Esophagus squamous epithelium (tissue), 4 donors: Measurements from ENCODE around the gene SIAE.

Source experiments
- CTCF ChIP-seq, 6 experiments: fragments of 450-650 bp in 4 of 6; fragments of 200-600 bp in 2 of 6; sonication (generic) in 2 of 6; IDR thresholded peaks; one replicate each; pipeline ENCODE4 v1.5.1; 2016 to 2019; ENCODE audit warnings: antibody characterized with exemption in 6 of 6, mild to moderate bottlenecking in 4 of 6, moderate library complexity in 4 of 6
- POLR2A ChIP-seq, 4 donors: fragments of 450-650 bp; IDR thresholded peaks; one replicate each; pipeline ENCODE4 v1.6.1; 2017; ENCODE audit warnings: antibody characterized with exemption in 4 of 4, mild to moderate bottlenecking in 4 of 4, moderate library complexity in 3 of 4

GRCh38 chr11:124661553-124661952 lies 12.0 kb downstream of the SIAE start:
- TF ChIP-seq CTCF (IDR thresholded peaks at IDR 0.05), result no peak
- TF ChIP-seq POLR2A (IDR thresholded peaks at IDR 0.05), result no peak
